Left kidney (tissue), 2 donors: ENCODE measurements around the gene ZNF552. TPM values are rescaled to one million over a fixed set of nuclear protein-coding genes. Genes with fewer than 3 reads are reported as not detected.
A peak's percentile ranks its signal among the peaks of the same experiment; 100 is the strongest.

ENCODE experiments used
- DNase-seq: peaks from one replicate; pipeline ENCODE4 v3.0.0-alpha.2; 2013
- polyA plus RNA-seq: library from polyadenylated mRNA; unstranded; fragments of 120-200 nt; gene quantifications from one replicate; pipeline ENCODE4 v1.2.1, GENCODE V29; 2013; ENCODE audit not compliant: insufficient read length

ZNF552 gene
- polyA plus RNA-seq, 1 donor = 29.7 TPM

DNA sequence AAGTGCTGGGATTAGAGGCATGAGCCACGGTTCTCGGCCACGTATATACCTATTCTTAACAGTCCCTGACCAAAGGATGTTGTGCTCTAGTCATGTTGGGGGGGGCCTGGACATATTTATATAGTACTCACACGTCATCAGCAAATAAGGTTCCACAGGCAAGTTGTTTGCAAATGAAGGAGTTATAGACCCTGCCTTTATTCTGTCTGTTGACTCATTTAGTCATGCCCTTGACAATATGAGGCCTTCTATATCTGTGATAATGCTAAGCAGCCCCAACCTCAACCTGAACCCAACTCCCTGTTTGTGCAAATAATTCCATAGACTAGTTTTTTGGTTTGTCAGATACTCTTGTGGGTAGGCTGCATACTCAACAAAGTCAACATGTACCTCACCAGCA lies 36.4 kb downstream of the ZNF552 start:
- no peak for DNase-seq

GRCh38 chr19:57776764-57777296 lies 37.9 kb downstream of the ZNF552 start:
- no peak for DNase-seq

GRCh38 chr19:57773488-57773887 lies 41.2 kb downstream of the ZNF552 start:
- no peak for DNase-seq

GRCh38 chr19:57771417-57771816 lies 43.3 kb downstream of the ZNF552 start:
- no peak for DNase-seq

DNA sequence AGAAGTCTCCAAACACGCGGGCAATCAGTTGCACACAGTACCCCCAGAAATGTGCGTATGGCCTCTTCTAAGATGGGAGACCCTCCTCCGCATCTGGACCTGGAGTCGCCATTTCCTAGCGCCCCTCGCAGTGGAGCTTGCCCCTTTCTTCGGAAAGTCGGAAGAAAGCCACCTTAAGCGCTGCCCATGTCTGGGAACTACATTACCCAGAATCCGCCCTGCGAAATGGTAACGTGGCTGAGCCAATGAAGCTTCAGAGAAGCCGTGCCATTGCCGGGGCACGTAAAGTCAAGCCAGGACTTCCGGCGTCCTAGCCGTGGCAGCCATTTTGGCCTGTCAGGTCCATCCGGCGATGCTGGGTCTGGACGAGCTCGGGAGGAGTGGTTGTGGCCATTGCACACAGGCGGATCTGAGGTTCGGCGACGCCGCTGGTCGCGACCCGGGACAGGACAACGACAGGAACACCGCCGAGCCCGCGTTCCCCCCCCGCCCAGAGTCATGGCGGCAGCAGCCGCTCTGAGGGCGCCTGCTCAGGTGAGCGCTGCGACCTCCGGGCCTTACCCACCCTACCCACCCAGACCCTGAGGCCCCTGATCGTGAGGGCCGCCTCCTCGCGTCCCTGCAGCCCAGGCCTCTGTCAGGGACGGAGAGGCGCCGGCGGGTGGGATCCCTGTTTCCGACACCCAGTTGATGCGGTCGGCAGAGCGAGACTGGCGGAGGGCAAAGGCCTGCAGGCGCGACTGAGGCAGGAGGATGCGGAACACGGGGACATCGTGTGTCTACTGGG lies 45.2 kb downstream of the ZNF552 start, which contains the start of gene ZNF586:
Gene ZNF586 (plus strand): TSS at position 332 of the 787 bp plus-strand sequence. CDS start 167 bp downstream, at position 499.
- peak; percentile 87 for DNase-seq

DNA sequence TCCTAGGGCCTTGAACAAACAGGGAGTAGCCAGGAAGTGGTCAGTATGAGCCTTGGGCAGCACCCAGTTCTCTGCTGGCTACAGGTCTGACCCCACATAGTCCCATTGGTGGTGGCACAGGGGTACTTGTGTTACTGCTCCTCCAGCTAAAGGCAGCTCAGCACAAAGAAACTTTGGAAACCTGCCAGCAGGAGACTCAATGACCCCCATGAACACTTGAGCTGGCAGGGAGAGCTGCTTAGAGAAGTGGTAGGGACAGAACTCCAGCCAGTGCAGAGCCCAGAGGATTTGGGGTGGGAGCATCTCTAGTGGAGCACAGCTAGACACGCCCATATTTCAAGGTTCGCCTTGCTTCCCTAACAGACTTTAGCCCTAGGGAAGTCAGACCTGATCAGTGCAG lies 55.6 kb downstream of the ZNF552 start:
- DNase-seq = no peak

DNA sequence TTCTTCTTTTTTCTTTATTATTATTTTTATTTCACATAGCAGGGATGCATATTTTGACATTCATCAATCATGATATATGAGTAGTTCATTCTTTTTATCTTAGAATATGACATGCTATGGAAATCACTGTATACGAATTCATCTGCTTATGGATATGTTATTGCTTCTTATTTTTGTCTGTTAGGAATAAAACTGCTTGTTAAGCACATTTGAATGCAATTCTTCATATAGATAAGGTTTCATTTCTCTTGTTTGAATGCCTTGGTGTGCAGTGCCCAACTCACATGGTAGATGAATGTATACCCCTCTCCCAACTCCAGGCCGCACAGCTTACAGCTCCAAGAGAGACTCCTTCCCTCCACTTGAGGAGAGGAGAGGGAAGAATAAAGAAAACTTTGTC lies 56.8 kb downstream of the ZNF552 start:
- DNase-seq = no peak

Other genes starting within 250 kb of the ZNF552 start
- gene ZNF416, start 236.0 kb downstream of the ZNF552 start, polyA plus RNA-seq = 9.3 TPM
- gene ZIK1, start 230.8 kb downstream of the ZNF552 start, polyA plus RNA-seq = 24.8 TPM
- 7.2 TPM for gene ZNF530, start 215.0 kb downstream of the ZNF552 start, polyA plus RNA-seq
- 31.3 TPM for gene ZNF134, start 200.7 kb downstream of the ZNF552 start, polyA plus RNA-seq
- 48.8 TPM for gene ZNF211, start 181.7 kb downstream of the ZNF552 start, polyA plus RNA-seq
- 0.17 TPM for gene ZSCAN4, start 146.0 kb downstream of the ZNF552 start, polyA plus RNA-seq
- gene ZNF551, start 132.9 kb downstream of the ZNF552 start, polyA plus RNA-seq = 20.3 TPM
- 42.4 TPM for gene ZNF154, start 105.7 kb downstream of the ZNF552 start, polyA plus RNA-seq
- 24.4 TPM for gene ZNF671, start 87.3 kb downstream of the ZNF552 start, polyA plus RNA-seq
- gene ZNF776, start 68.1 kb downstream of the ZNF552 start, polyA plus RNA-seq = 46.8 TPM
- 33.8 TPM for gene ZNF586, start 45.2 kb downstream of the ZNF552 start, polyA plus RNA-seq
- 24.9 TPM for gene ZNF587B, start 15.4 kb upstream of the ZNF552 start, polyA plus RNA-seq
- 54.5 TPM for gene ZNF587, start 34.9 kb upstream of the ZNF552 start, polyA plus RNA-seq
- 88.9 TPM for gene ZNF814, start 74.1 kb upstream of the ZNF552 start, polyA plus RNA-seq
- gene ZNF417, start 101.7 kb upstream of the ZNF552 start, polyA plus RNA-seq = 43.8 TPM
- gene ZNF418, start 120.5 kb upstream of the ZNF552 start, polyA plus RNA-seq = 32.8 TPM
- gene ZNF256, start 132.8 kb upstream of the ZNF552 start, polyA plus RNA-seq = 12.1 TPM
- 3.8 TPM for gene C19orf18, start 159.6 kb upstream of the ZNF552 start, polyA plus RNA-seq
- 37.0 TPM for gene ZNF606, start 187.9 kb upstream of the ZNF552 start, polyA plus RNA-seq
- gene ZSCAN1, start 219.1 kb upstream of the ZNF552 start, polyA plus RNA-seq = 4.0 TPM
- gene ZNF135, start 244.4 kb upstream of the ZNF552 start, polyA plus RNA-seq = 32.5 TPM